Natural killer cell (primary cell): ENCODE measurements around the gene AMOTL2. TPM values are rescaled to one million over a fixed set of nuclear protein-coding genes. Genes with fewer than 3 reads are reported as not detected.

Experiments used
- ATAC-seq, 3 donors: fragments of 150-1000 bp in 2 of 3; fragments of 200-7000 bp in 1 of 3; cut with Tn5 transposase; 1 replicate in 1 of 3; 2 replicates in 2 of 3; pipeline ENCODE4 v1.10.0; 2021; ENCODE audit warnings: mild to moderate bottlenecking in 2 of 3, moderate library complexity in 2 of 3
- DNase-seq, 2 donors: peaks; one replicate each; pipeline versions ENCODE4 v3.0.0 to v3.0.0-alpha.2; 2013 to 2021; ENCODE audit warnings: mixed read lengths in 1 of 2
- H3K27ac ChIP-seq: one replicate; pipeline ENCODE4 v1.5.1; 2013; ENCODE audit warnings: mild to moderate bottlenecking, low read length
- H3K27me3 ChIP-seq: one replicate; pipeline ENCODE4 v1.6.1; 2013; ENCODE audit warnings: low read length; ENCODE audit not compliant: control insufficient read depth, insufficient read depth
- H3K36me3 ChIP-seq: one replicate; pipeline ENCODE4 v1.6.1; 2013; ENCODE audit warnings: low read length; ENCODE audit not compliant: control insufficient read depth, insufficient read depth
- H3K4me1 ChIP-seq: one replicate; pipeline ENCODE4 v1.6.1; 2013; ENCODE audit warnings: low read length; ENCODE audit not compliant: control insufficient read depth, insufficient read depth
- H3K4me3 ChIP-seq: one replicate; pipeline ENCODE4 v1.5.1; 2013; ENCODE audit warnings: low read length
- H3K9me3 ChIP-seq: one replicate; pipeline ENCODE4 v1.6.1; 2013; ENCODE audit warnings: low read length; ENCODE audit not compliant: control insufficient read depth, insufficient read depth
- H3K27ac Mint-ChIP-seq, 2 donors: one replicate each; pipeline ENCODE4 v1.8.0; 2022; ENCODE audit warnings: mild to moderate bottlenecking in 2 of 2, mixed read lengths in 2 of 2, moderate library complexity in 1 of 2
- H3K27me3 Mint-ChIP-seq, 2 donors: one replicate each; pipeline ENCODE4 v1.8.0; 2022; ENCODE audit warnings: low read depth in 2 of 2, mixed read lengths in 2 of 2
- H3K36me3 Mint-ChIP-seq: one replicate; pipeline ENCODE4 v1.8.0; 2022; ENCODE audit warnings: mixed read lengths
- H3K4me1 Mint-ChIP-seq, 2 donors: one replicate each; pipeline ENCODE4 v1.8.0; 2022; ENCODE audit warnings: mixed read lengths in 2 of 2
- H3K4me3 Mint-ChIP-seq: one replicate; pipeline ENCODE4 v1.8.0; 2022; ENCODE audit warnings: mild to moderate bottlenecking, moderate library complexity, mixed read lengths
- H3K9me3 Mint-ChIP-seq, 2 donors: one replicate each; pipeline ENCODE4 v1.8.0; 2022; ENCODE audit warnings: mixed read lengths in 2 of 2
- CTCF ChIP-seq: fragments of 200-600 bp; IDR thresholded peaks from one replicate; pipeline ENCODE4 v1.8.0; 2022; ENCODE audit warnings: antibody characterized with exemption
- WGBS: methylation state at CpG from one replicate; pipeline ENCODE4 v1.1.7; 2013; ENCODE audit warnings: missing lambda C conversion rate; ENCODE audit not compliant: insufficient coverage; 5-methylcytosine and 5-hydroxymethylcytosine counted together
- intact Hi-C: fragments of 100-400 bp; cut with micrococcal nuclease; formaldehyde crosslinking; loops from one replicate; pipeline ENCODE4 v1.14.2; 2022
- total RNA-seq, 4 donors: library from RNA; stranded (reverse); fragments of 120-200 nt in 1 of 4; gene quantifications; one replicate each; pipeline versions ENCODE4 v1.2.3 to v1.2.4, GENCODE V29; 2013 to 2022

Gene AMOTL2
- total RNA-seq, 3 donors from 2014 or later (not counting 1 experiment from before 2014, with no cell fraction given) = not detected

GRCh38 chr3:134360046-134360445 is 14.2 kb downstream of the AMOTL2 start:
- no peak for DNase-seq
- ATAC-seq = no peak
- no peak overlapping the region for H3K4me3 ChIP-seq
- H3K4me1 Mint-ChIP-seq = peaks cover 15 to 20% of the 10 kb centered on the region in 2 donors
- no peak overlapping the region for H3K27ac Mint-ChIP-seq
- no peaks in the 10 kb centered on the region for H3K36me3 Mint-ChIP-seq
- peaks cover 17% of the 10 kb centered on the region for H3K4me1 ChIP-seq
- H3K9me3 ChIP-seq = no peaks in the 10 kb centered on the region
- no peaks in the 10 kb centered on the region for H3K9me3 Mint-ChIP-seq
- intact Hi-C loops = no loop called here
- no peak overlapping the region for H3K27ac ChIP-seq
- H3K27me3 Mint-ChIP-seq = peaks cover 8 to 18% of the 10 kb centered on the region in 2 donors
- TF ChIP-seq CTCF = no peak
- no peaks in the 10 kb centered on the region for H3K36me3 ChIP-seq
- no peak overlapping the region for H3K4me3 Mint-ChIP-seq
- 93% methylated on average over 12 of the region's 12 CpGs for WGBS
- H3K27me3 ChIP-seq = peaks cover 6% of the 10 kb centered on the region

- peaks cover 10% of the 10 kb centered on the region for H3K4me1 ChIP-seq
- peaks cover 8 to 12% of the 10 kb centered on the region in 2 donors for H3K27me3 Mint-ChIP-seq
- no peaks in the 10 kb centered on the region for H3K9me3 Mint-ChIP-seq
- no peak overlapping the region for H3K27ac Mint-ChIP-seq
- no peak overlapping the region for H3K4me3 ChIP-seq
- ATAC-seq (no peak), DNase-seq (no peak)
- no peaks in the 10 kb centered on the region for H3K36me3 ChIP-seq
- no peaks in the 10 kb centered on the region for H3K36me3 Mint-ChIP-seq
- intact Hi-C loops = no loop called here
- peaks cover 6% of the 10 kb centered on the region for H3K27me3 ChIP-seq
- H3K27ac ChIP-seq = no peak overlapping the region
- no peaks in the 10 kb centered on the region for H3K9me3 ChIP-seq
- TF ChIP-seq CTCF = no peak
- H3K4me1 Mint-ChIP-seq = peaks cover 8 to 13% of the 10 kb centered on the region in 2 donors
- 94% methylated on average over 13 of the region's 13 CpGs for WGBS
- no peak overlapping the region for H3K4me3 Mint-ChIP-seq
Measured at GRCh38 chr3:134359121-134360010, 14.9 kb downstream of the AMOTL2 start.

GRCh38 chr3:134357914-134358811 is 16.1 kb downstream of the AMOTL2 start:
- H3K27ac Mint-ChIP-seq = no peak overlapping the region
- Histone ChIP-seq H3K27me3 (no peaks in the 10 kb centered on the region), H3K27ac (no peak overlapping the region), H3K4me1 (no peaks in the 10 kb centered on the region), H3K4me3 (no peak overlapping the region), H3K9me3 (no peaks in the 10 kb centered on the region), H3K36me3 (no peaks in the 10 kb centered on the region)
- no peaks in the 10 kb centered on the region for H3K36me3 Mint-ChIP-seq
- intact Hi-C loops = no loop called here
- no peaks in the 10 kb centered on the region for H3K9me3 Mint-ChIP-seq
- ATAC-seq (no peak), DNase-seq (peak in 1 of 2 donors; percentile 31)
- 87% methylated on average over 10 of the region's 10 CpGs for WGBS
- no peak overlapping the region for H3K4me3 Mint-ChIP-seq
- peaks cover 5 to 6% of the 10 kb centered on the region in 2 donors for H3K27me3 Mint-ChIP-seq
- no peak for TF ChIP-seq CTCF
- peaks cover 1 to 2% of the 10 kb centered on the region in 2 donors for H3K4me1 Mint-ChIP-seq
